Measurements from ENCODE around the gene IL1RAPL2. TPM values are rescaled to one million over a fixed set of nuclear protein-coding genes. Genes with fewer than 3 reads are reported as not detected.

IL1RAPL2 gene
- total and polyA plus RNA-seq, 11 donors: 0.08 to 0.16 (median 0.10) TPM; not detected in 8

GRCh38 chrX:105051364-105051763, 485.4 kb downstream of the IL1RAPL2 start:
- 79 to 100% (median 87%) methylated on average over 2 to 10 of the region's 10 CpGs for WGBS, 4 donors
- no peaks in the 10 kb centered on the region for H3K36me3 ChIP-seq
- ATAC-seq (no peak), DNase-seq (no peak)
- peaks cover 0 to 15% (median 0%) of the 10 kb centered on the region in 12 donors for H3K9me3 ChIP-seq
- no peak overlapping the region for H3K27ac ChIP-seq
- H3K4me1 ChIP-seq: no peaks in the 10 kb centered on the region
- H3K27me3 ChIP-seq: peaks cover 0 to 12% (median 0%) of the 10 kb centered on the region in 9 donors
- H3K4me3 ChIP-seq: no peak overlapping the region
- intact Hi-C loops (cut with DNase I): no loop called here
- TF ChIP-seq POLR2A (IDR thresholded peaks at IDR 0.05) (no peak), CTCF (IDR thresholded peaks at IDR 0.05) (no peak)

- Histone ChIP-seq H3K4me3 (no peak overlapping the region), H3K27ac (no peak overlapping the region), H3K36me3 (no peaks in the 10 kb centered on the region), H3K4me1 (no peaks in the 10 kb centered on the region), H3K9me3 (peaks cover 0 to 15% (median 0%) of the 10 kb centered on the region in 12 donors), H3K27me3 (peaks cover 0 to 6% (median 0%) of the 10 kb centered on the region in 9 donors)
- TF ChIP-seq CTCF (IDR thresholded peaks at IDR 0.05) (no peak), POLR2A (IDR thresholded peaks at IDR 0.05) (no peak)
- intact Hi-C loops (cut with DNase I): no loop called here
- 47 to 64% (median 57%) methylated on average over 2 of the region's 2 CpGs for WGBS, 4 donors
- ATAC-seq (no peak), DNase-seq (no peak)
Observed at GRCh38 chrX:105052926-105053325, 486.9 kb downstream of the IL1RAPL2 start.

- no peak overlapping the region for H3K4me3 ChIP-seq
- intact Hi-C loops (cut with DNase I): no loop called here
- no peaks in the 10 kb centered on the region for H3K4me1 ChIP-seq
- H3K27ac ChIP-seq: no peak overlapping the region
- H3K27me3 ChIP-seq: peaks cover 0 to 24% (median 0%) of the 10 kb centered on the region in 9 donors
- TF ChIP-seq POLR2A (IDR thresholded peaks at IDR 0.05) (no peak), CTCF (IDR thresholded peaks at IDR 0.05) (no peak)
- ATAC-seq (no peak), DNase-seq (no peak)
- no peaks in the 10 kb centered on the region for H3K9me3 ChIP-seq
- no peaks in the 10 kb centered on the region for H3K36me3 ChIP-seq
Observed at GRCh38 chrX:105063743-105064142, 497.7 kb downstream of the IL1RAPL2 start.

- ATAC-seq: no peak
- Histone ChIP-seq H3K4me3 (no peak overlapping the region), H3K4me1 (no peaks in the 10 kb centered on the region), H3K27ac (no peak overlapping the region), H3K9me3 (no peaks in the 10 kb centered on the region), H3K36me3 (no peaks in the 10 kb centered on the region), H3K27me3 (peaks cover 0 to 7% (median 0%) of the 10 kb centered on the region in 9 donors)
- WGBS, 4 donors: 41 to 58% (median 44%) methylated on average over 2 of the region's 2 CpGs
- TF ChIP-seq CTCF (IDR thresholded peaks at IDR 0.05): no peak
- TF ChIP-seq POLR2A (IDR thresholded peaks at IDR 0.05): no peak
- DNase-seq: no peak
- intact Hi-C loops (cut with DNase I): no loop called here
Observed at GRCh38 chrX:105098201-105098600, 532.2 kb downstream of the IL1RAPL2 start.

All from heart left ventricle (tissue), 16 donors.